ENCODE results near the gene CBL. TPM values are rescaled to one million over a fixed set of nuclear protein-coding genes. Genes with fewer than 3 reads are reported as not detected.

Gene CBL
- total and polyA plus RNA-seq, 3 donors from 2014 or later = 58.5 to 65.7 (median 59.3) TPM

- Histone ChIP-seq H3K4me1 (peaks cover 10% of the 10 kb centered on the region), H3K36me3 (ENCODE audit: low read depth, missing control alignments) (no peaks in the 10 kb centered on the region), H3K27ac (peak overlapping the region in 1 of 2 donors; percentile 11), H3K27me3 (no peaks in the 10 kb centered on the region), H3K9me3 (no peaks in the 10 kb centered on the region), H3K4me3 (no peak overlapping the region)
- DNase-seq = no peak
- intact Hi-C loops (cut with DNase I; ENCODE audit: low total_unique reads) = no loop called here
- 75 to 76% methylated on average over 5 of the region's 5 CpGs for WGBS, 2 donors
- TF ChIP-seq POLR2A (IDR thresholded peaks at IDR 0.05) = no peak
- TF ChIP-seq, protein P1, sequence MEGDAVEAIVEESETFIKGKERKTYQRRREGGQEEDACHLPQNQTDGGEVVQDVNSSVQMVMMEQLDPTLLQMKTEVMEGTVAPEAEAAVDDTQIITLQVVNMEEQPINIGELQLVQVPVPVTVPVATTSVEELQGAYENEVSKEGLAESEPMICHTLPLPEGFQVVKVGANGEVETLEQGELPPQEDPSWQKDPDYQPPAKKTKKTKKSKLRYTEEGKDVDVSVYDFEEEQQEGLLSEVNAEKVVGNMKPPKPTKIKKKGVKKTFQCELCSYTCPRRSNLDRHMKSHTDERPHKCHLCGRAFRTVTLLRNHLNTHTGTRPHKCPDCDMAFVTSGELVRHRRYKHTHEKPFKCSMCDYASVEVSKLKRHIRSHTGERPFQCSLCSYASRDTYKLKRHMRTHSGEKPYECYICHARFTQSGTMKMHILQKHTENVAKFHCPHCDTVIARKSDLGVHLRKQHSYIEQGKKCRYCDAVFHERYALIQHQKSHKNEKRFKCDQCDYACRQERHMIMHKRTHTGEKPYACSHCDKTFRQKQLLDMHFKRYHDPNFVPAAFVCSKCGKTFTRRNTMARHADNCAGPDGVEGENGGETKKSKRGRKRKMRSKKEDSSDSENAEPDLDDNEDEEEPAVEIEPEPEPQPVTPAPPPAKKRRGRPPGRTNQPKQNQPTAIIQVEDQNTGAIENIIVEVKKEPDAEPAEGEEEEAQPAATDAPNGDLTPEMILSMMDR (IDR thresholded peaks at IDR 0.05) = no peak
Measured at GRCh38 chr11:119262668-119263351, 56.7 kb downstream of the CBL start.

DNA sequence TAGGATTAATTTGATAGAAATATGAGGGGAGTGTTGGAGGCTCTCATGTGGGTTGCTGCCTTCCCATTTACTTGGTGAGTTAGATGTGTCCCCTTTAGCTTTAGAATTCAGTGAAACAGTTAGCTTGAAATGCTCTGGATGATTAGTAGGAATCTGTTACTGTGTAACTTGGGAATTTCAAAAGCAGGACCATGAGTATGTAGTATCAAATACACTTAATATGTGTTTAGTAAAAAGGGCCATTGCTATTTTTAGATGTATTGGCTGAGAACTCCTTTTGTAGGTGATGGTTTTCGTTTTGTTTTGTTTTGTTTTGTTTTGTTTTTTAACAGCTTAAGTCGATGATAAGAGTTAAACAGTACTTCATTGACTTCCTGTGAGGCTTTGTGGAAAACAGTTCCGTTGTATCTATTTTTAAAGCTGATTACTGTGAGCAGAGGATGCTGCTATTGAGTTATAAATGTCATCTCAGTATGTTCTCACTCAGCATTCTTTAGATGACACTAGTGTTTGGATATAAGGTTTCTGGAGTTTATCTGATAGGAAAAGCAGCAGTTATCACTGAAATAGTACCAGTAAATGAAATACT lies 57.3 kb downstream of the CBL start:
- Histone ChIP-seq H3K27ac (peak overlapping the region; percentile 11 to 16), H3K27me3 (no peaks in the 10 kb centered on the region), H3K4me1 (peaks cover 10% of the 10 kb centered on the region), H3K36me3 (ENCODE audit: low read depth, missing control alignments) (no peaks in the 10 kb centered on the region), H3K9me3 (no peaks in the 10 kb centered on the region), H3K4me3 (no peak overlapping the region)
- no peak for DNase-seq
- 15 to 17% methylated on average over 3 of the region's 3 CpGs for WGBS, 2 donors
- intact Hi-C loops (cut with DNase I; ENCODE audit: low total_unique reads) = no loop called here
- TF ChIP-seq, protein P1 (IDR thresholded peaks at IDR 0.05) = no peak
- no peak for TF ChIP-seq POLR2A (IDR thresholded peaks at IDR 0.05)

DNA sequence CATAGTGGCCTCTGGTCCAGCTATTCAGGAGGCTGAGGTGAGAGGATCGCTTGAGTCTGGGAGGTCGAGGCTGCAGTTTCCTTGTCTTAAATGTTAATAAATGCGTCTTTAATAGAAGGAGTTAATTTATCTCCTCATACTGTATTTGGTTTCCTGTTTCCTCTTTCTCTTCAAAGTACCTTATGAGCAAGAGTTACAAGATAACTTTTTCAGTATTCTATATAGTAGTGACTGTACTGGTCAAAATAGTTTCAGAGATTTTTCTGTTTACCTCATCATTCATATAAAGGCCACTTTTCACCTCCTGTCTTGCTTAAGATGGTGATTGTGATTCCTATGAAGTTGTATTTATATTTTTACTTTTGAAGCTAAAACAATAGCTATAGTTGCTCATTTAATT lies 59.9 kb downstream of the CBL start:
- no peak for DNase-seq
- H3K36me3 ChIP-seq (ENCODE audit: low read depth, missing control alignments) = no peaks in the 10 kb centered on the region
- H3K27me3 ChIP-seq = no peaks in the 10 kb centered on the region
- WGBS, 2 donors = 84 to 98% methylated on average over 3 of the region's 3 CpGs
- TF ChIP-seq, protein P1 (IDR thresholded peaks at IDR 0.05) = no peak
- TF ChIP-seq POLR2A (IDR thresholded peaks at IDR 0.05) = no peak
- H3K4me1 ChIP-seq = peaks cover 10% of the 10 kb centered on the region
- H3K9me3 ChIP-seq = no peaks in the 10 kb centered on the region
- intact Hi-C loops (cut with DNase I; ENCODE audit: low total_unique reads) = no loop called here
- H3K27ac ChIP-seq = no peak overlapping the region
- H3K4me3 ChIP-seq = no peak overlapping the region

DNA sequence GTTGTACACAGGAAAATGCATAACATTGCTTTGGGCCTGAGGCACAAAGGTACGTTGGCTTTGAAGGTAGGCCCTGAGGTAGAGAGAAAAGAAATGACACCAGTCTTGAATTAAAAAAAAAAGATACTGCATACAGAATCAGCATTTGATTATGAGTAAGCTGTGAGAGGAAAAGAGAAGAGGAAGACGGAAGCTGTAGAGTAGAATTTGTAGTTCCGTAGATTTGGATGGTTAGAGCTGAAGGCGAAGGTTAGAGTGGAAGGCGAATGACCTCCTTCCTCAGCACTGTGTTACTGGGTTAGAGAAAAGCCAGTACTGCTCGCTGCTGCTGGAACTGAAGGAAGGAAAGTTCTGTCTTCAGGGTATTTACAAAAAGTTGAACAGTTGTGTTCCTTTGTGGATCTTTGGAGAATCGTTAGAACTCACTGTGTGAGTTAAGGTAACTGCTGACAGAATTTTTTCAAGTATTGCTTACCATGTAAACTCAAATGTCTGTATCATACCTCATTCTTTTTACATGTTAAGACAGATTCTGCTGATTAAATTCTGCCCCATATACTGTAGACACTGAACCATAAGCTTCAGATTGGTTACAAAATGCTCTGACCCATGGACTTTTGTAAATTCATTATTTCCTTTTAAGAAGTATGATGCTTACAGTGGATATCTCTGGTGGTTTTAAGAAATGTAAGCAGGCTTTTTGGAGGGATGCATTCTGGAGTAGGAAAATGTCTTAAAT lies 60.5 kb downstream of the CBL start:
- no peak for DNase-seq
- H3K27ac ChIP-seq = no peak overlapping the region
- no peak overlapping the region for H3K4me3 ChIP-seq
- H3K36me3 ChIP-seq (ENCODE audit: low read depth, missing control alignments) = no peaks in the 10 kb centered on the region
- no peak for TF ChIP-seq POLR2A (IDR thresholded peaks at IDR 0.05)
- TF ChIP-seq, protein P1 (IDR thresholded peaks at IDR 0.05) = no peak
- peaks cover 10% of the 10 kb centered on the region for H3K4me1 ChIP-seq
- no peaks in the 10 kb centered on the region for H3K9me3 ChIP-seq
- no peaks in the 10 kb centered on the region for H3K27me3 ChIP-seq
- WGBS, 2 donors = 82 to 88% methylated on average over 7 of the region's 7 CpGs
- intact Hi-C loops (cut with DNase I; ENCODE audit: low total_unique reads) = no loop called here
